HG03342 (cell line): ENCODE results near the gene FAT1.

Experiments used
- ATAC-seq: cut with Tn5 transposase; IDR thresholded peaks from one replicate; pipeline ENCODE4 v1.9.1; 2021; ENCODE audit warnings: mild to moderate bottlenecking, moderate library complexity; ENCODE audit not compliant: unreplicated experiment

The FAT1 gene

DNA sequence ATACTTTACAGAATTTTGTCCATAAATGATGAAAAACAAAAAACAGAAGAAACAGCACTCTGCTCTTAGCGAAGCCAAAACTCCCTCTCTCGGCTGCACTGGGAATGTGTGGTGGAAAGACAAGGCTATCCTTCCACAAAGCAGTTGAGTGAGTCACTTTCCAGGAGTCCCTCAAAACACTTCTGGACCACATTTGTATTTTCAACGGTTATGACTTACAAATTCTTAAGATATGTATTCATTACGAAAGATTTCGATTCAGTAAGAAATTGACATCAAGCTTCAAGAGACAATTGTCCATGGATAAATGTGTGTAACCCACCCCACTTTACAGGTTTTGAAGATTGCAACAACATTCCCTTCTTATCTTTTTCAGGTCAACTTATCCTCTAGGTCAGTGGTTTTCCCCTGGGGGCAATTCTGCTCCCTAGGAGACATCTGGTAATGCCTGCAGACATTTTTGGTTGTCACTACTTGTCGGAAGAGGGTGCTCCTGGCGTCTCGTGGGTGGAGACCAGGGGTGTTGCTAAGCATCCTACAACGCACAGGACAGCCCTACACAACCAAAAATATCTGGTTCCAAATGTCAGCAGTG is 101.6 kb downstream of the FAT1 start:
- no peak for ATAC-seq

DNA sequence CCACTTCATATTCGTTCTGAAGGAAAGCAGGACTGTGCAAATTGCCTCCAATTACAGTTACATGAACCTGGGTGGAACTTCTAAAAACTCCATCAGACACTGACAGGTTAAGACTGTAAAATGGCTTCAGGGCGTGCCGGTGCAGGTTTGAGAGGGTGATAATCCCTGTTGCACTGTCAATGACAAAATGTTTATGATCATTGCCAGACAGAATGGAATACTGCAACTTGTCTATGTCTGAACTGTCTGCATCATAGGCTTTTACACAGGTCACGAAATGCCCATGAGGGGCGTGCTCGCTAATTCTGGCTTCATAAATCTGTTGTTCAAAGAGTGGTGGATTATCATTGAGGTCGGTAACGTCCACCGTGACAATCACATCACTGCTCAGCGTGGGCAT is 104.6 kb downstream of the FAT1 start:
- no peak for ATAC-seq

DNA sequence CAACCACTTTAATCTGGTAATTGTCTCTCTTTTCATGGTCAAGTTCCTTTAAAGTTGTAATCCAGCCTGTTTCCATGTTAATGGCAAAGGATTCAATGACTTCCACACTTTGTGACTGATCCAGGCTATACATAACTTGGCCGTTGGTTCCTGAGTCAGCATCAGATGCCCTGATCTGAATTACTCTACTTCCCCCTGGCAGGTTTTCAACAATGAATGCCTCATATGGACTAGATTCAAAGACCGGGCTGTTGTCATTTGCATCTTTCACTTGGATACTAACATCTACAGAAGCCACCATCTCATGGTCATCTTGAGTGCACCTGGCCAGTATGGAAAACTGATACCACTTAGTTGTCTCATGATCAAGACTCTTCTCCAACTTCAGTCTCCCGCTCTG is 105.7 kb downstream of the FAT1 start:
- ATAC-seq, result no peak

DNA sequence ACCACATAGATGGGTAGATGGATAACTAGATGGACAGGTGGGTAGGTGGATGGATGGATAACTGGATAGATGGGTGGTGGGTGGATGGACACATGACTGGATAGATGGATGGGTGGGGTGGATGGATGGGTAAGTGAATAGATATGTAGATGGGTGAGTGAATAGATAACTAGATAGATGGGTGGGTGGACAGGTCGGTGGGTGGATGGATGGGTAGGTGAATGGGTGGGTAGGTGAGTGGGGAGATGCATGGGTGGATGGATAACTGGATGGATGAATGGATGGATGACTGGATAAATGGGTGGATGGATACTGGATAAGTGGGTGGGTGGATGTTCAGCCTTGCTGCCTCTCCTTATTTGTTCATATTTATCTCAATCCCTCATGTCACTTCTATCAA is 116.2 kb downstream of the FAT1 start:
- ATAC-seq, result no peak

DNA sequence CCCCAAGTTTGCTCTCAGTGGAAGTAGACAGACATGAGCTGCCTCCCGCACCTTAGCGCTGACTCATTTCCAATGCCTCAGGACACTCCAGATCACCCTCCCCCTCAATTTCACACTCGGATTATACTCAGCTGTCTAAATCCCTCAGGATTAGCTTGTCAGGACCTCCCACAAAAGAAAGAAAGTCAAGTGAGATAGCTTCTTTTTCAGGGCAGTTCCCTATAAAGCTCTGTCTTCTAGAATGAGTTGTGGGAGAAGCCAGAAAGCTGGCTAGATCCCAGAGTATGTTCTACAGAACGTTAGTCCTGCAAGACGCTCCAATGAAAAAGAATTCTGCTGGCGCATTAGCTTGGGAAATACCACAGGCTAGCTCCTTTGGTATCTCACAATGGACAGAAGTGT is 117.1 kb downstream of the FAT1 start:
- ATAC-seq, result no peak

DNA sequence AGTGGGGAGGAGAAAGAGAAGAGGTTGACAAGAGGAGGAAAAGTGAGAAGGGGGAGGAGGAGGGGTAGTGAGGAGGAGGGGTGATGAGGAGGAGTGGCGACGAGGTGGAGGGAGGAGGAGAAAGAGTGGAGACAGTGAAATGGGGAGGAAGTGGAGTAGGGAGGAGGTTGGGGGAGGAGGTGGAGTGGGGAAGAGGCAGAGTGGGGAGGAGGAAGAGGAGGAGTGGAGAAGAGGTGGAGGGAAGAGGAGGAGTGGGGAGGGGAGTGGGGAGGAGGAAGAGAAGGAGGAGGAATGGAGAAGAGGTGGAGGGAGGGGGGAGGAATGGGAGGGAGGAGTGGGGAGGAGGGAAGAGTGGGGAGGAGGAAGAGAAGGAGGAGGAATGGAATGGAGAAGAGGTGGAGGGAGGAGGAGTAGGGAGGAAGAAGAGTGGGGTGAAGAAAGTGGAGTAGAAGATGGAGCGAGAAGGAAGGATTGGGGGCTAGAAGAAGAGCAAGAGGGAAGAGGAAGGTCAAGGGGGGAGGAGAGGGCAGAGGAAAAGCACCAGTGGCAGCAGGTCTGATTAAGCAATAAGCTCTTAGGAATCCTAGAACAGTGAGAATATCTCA is 118.3 kb downstream of the FAT1 start:
- no peak for ATAC-seq

DNA sequence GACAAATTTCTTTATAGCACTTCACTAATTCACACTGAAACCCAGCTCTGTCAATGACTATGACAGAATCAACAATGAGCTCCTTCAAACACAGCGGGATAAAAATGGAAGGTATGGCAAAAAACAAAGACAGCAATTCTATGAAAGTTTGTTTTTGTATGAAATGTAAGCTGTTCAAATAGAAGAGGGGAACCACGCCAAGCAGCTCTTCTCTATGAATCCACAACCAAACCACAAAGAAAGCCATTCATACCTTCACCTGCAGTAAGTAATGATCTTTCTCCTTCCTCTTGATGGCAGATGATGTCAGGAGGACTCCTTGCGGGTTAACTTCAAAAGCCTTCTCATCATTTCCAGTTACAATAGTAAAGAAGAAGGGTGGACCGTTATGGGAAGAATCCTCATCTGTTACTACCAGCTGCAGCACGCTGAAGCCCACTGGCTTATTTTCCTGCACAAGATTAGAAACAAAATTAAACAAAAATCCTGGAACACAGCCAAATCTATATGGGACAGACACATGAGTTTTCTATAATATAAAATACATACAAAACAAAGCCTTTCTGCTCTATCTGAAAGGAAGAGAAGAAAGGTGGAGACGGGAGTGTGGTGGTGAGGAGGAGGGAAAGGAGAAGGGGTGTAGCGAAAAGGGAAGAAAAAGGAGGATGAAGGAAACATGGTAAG is 119.4 kb downstream of the FAT1 start:
- ATAC-seq, result no peak

DNA sequence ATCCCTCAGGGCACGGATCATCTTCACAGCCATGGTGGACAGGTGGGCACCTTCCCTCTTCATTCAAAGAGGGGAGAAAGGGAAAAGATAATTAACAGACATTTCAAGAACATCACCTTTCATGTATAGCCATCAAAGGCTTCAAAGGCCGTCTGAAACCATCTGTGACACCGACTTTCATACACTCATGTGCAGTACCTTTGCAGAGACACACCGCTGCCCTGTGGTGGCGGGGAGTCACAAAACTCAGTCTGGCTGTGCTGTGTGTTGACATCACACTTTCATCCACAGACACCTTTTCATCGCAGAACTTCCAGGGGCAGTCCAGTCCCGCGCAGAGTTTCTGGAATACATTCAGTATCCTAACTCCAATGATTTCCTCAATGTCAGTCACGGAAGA is 120.7 kb downstream of the FAT1 start:
- ATAC-seq, result no peak

DNA sequence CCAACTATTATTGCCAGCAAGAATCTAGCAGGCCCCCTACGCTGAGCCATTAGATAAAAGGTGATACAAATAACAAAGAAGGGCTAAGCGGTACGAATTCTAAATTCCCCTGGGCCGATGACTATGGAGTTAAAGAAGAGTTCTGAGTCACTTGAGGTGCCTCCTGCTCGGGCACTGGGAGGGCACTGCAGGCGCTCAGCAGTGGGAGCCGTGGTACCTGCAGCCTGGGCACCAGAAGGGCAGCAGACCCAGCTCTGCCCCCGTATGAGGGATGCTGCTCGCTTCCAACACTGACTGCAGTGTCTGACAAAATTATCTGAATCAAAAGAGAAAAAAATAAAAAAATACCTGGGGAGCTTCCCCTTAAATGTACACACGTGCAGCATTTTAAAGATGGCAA is 124.2 kb downstream of the FAT1 start:
- ATAC-seq, result no peak

DNA sequence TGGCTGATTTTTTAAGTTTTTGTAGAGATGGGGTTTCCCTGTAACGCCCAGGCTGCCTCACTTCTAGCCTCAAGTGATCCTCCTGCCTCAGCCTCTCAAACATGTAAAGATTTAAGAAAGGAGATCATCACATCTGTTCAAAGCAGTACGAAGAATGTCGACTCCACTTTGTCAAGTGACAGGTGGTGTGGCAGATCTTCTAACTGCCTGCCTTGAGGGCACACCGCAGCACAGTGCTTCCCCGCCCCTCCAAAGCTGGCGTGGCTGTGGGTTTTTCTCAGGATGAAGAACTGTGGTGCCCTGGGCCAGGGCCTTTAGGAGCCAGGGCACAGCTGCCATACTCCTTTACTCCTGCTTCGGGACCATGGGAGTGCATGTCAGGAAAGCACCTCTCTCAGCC is 125.0 kb downstream of the FAT1 start:
- ATAC-seq, result no peak

DNA sequence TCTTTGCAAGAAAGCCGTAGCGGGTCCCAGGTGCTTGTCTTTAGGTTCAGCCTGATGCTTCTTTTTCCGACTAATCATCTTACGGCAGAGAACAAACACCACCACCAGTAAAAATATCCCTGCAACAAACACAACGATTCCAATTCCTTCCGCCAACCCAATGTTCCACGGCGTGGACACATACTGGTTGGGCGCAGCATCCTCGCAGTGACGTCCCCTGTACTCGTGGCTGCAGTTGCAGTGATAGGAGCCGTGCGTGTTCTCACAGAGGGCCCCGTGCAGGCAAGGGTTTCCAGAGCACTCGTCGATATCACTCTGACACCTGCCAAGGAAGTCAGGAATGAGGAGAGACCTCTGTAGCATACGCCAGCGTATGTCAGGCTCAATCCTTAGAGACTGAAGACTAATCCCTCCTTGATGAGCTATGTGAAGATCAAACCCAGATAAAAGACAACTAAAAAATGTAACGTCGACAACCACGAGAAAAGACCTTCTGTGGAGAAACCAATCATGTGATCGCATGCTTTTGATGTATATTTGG is 126.7 kb downstream of the FAT1 start:
- no peak for ATAC-seq

DNA sequence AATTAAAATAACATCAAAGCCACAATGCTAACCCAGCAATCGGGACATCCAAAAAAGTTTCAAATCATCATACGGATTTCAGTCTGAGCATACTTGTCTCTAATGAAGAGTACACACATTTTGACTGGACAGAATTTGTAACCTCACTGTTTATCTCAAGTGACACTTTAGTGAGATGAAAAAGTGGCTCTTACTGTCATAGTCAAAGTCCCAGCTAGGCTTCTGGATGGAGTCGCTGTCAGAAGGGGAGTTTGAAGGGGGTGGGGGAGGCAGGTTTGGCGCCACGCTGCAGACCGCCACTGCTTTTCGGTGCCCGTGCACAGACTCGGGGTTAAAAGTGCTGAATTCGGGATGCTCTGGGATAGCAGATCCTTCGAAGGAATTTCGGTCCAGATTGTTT is 127.3 kb downstream of the FAT1 start:
- no peak for ATAC-seq

DNA sequence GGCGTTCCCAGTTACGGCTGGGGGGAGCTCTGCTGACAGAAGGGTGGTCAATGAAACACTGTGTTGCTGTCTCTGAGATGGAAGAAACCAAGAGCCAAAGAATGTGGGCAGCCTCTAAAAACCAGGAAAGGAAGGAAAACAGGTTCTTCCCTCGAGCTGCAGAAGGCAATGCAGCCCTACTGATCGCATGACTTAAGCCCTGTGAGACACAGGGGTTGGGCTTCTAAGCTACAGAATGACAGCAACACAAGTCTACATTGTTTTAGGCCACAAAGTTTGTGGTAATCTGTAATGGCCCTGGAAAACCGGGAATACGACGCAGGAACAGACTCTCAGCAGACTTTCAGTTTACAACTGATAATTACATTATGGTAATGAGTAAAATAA is 130.1 kb downstream of the FAT1 start:
- no peak for ATAC-seq

DNA sequence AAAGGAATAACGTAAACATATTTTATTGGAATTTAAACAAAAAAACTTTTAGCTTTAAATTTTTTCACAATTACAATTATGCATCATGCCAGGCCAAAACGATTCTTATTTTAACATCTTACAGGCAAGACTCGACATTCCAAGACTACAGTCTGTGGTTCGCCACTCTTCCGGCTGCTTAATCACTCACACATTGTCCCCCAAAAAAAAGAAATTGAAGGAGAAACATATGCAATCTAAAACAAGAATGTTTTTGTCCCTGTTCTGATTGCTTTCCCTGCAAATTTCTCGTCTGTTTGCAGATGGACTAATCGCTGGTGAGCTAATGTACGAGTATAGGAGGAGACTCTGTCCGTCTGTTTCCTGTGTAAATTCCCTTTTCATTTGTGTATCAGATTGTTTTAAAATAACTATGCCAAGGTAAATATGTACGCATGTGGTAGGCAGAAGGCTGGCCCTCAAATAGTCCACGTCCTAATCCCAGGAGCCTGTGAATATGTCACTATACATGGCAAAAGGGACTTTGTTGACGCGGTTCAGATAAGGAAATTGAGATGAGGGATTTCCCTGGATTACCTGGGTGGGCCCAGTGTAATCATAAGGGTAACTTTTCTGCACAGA is 130.6 kb downstream of the FAT1 start:
- no peak for ATAC-seq

DNA sequence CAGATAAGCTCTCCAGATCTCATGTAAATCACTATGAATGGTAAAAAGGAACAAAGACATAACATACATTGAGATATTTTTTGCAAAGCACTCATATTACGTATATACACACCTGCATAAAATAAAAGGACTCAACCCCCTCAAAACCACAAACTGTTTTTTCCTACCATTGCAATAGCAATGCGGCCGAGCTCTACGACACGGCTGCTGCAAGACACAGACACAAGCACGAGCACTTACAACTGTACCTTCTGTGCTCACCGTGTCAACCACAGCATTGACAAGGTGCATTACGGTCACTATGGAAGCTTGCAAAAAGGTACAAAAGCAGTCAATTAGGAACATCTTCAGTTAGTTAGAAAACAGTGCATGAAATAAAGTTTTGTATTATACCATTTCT is 131.2 kb downstream of the FAT1 start:
- ATAC-seq, result no peak

DNA sequence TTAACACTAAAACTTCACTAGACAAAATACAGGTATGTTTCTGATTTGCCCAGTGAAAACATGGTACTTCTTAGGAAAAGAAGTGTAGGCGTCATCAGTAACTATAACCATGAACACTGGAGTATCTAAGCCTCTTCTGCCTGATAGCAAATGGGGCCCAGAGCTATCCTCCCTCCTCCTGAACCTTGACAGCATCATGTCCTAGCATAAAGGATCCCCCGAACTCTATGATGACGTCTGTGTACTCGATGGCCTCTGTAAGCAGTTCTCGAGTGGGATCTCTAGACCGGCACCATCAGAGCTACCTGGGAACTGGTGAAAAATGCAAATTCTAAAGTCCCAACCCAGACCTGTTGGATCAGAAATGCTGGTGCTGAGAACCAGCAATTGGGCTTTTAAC is 132.0 kb downstream of the FAT1 start:
- ATAC-seq, result no peak

DNA sequence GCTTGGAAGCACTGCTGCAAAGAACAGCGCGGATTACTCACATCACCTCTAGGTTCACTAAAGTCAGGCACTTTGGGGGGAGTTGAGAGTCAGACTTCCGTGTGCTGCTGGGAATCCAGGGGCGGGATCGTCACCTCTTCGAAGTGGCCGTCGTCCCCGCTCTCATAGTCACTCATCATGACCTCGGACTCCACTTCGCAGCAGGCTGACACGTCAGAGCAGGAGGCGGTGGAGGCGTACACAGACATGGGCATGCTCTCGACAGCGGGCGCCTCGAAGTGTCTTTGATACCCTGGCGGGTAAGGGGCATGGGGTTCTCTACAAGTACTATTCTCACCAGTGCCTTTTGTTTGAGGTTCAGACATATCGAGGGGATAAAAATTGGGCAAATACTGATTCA is 135.2 kb downstream of the FAT1 start:
- ATAC-seq, result no peak

DNA sequence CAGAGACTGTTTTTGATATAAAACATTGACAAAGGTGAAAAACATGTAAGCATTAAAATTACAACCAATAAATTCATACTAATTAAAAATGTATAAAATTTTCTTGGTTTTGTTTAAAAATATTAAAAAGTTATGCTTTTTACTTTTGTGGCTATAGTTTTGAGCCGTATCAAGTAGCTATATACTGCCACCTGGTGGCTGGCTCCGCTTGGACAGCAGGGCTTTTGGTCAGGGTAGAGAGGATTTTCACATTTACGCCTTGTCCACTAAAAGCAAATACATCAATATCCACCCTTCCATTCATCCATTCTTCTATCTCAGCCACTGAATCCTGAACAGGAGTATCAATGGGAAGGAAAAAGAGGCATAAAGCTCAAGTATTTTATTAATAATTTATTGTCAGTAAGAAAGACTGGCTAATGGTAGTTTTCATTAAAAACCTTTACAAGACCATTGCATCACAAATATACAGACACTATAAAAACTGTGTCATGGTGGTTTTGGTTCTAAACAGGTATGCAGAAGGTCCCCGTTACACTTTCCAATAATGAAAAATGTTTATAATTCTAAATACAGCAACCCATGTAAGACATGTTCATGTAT is 136.1 kb downstream of the FAT1 start:
- peak; percentile 89 for ATAC-seq

DNA sequence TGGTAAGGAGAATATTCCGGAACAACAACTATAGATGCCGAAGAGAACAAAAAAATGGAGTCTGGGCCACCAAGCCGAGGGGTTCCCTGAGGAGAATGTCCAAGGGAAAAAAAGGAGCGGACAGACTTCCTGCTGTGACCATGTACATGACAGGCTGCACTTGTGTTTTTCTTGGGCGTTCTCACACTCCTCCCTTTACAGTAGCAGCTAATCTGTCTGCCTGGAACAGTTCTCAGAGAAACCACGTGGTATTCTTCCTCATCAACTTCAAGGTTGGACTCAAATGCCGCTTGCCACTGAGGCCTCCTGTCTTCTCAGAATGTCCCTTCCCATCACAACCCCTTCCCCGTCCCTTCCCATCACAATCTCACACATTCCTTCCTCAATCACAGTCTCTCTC is 137.5 kb downstream of the FAT1 start:
- ATAC-seq, result no peak

DNA sequence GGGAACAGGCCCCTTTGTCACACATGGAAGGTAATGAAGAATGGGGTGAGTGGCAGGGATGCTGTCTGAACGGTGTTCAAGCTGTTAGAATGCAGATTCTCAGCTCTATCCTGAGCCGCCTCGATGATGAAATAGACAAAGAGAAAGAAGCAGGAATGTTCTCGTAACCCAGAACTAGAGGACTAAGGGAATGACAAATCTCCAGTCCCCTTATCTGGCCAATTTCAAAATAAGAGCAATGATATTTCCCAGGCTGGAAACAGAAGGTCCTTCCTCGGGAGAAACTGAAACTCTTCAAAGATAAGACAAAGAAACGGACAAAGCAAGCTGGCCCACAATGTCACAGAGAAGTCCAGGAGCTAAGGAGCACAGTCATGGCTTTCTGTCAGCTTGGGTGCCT is 138.7 kb downstream of the FAT1 start:
- ATAC-seq, result no peak

DNA sequence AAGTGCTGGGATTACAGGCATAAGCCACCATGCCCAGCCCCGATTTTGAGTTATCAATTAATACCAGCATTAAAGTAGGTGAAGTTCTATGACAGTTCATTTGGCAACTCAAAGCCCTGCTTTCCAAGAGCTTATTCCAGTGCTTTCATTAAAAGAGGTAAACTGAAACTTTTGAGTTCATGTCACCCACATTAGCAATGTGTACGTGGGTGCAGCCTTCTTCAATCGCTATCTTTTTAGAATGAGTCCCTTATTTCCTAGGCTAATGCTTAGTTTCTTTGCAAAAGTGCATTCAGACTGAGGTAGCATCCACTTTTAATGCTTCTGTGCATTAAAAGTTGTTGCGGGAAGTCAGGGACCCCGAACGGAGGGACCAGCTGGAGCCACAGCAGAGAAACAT is 142.2 kb downstream of the FAT1 start:
- no peak for ATAC-seq

DNA sequence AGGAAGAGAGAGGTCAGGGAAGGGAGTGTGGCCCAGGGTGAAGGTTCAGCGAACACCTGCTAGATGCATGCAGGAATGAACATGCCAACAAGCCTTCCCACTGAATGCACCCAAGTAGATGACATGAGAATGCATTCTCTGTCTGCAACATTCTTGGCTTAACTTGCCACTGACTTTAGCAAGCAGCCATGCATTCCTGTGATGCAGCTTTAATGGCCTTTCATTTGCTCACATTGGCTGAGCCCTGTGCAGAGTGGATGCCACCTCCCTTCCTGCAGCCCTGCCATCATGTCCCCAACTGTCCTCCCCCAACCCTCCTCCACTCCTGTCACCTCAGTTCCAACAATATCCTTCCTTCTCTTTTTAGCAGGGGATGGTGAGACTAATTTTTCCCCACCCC is 143.0 kb downstream of the FAT1 start:
- no peak for ATAC-seq
